Epithelial cell of proximal tubule (primary cell): ENCODE measurements around the gene CACUL1. TPM values are rescaled to one million over a fixed set of nuclear protein-coding genes. Genes with fewer than 3 reads are reported as not detected.

Experiments
- DNase-seq: peaks from one replicate; pipeline ENCODE4 v3.0.0-alpha.2; 2011; ENCODE audit warnings: low read depth
- H3K4me3 ChIP-seq: 2 replicates; pipeline ENCODE4 v1.5.1; 2011; ENCODE audit warnings: low read depth, mild to moderate bottlenecking, low read length
- CTCF ChIP-seq: conservative IDR thresholded peaks from 2 replicates; pipeline ENCODE4 v1.5.1; 2012; ENCODE audit warnings: low read depth, mild to moderate bottlenecking, low read length
- total RNA-seq: library from RNA; depleted of rRNA; stranded (reverse); fragments of >200 nt; gene quantifications from 2 replicates; pipeline ENCODE4 v1.2.3, GENCODE V29; 2015

Gene CACUL1
- total RNA-seq, 1 donor from 2014 or later = 23.2 TPM

- TF ChIP-seq CTCF = no peak
- DNase-seq = no peak
- H3K4me3 ChIP-seq = no peak overlapping the region
These were observed 65.5 kb downstream of the CACUL1 start for GRCh38 chr10:118689070-118689858.

GRCh38 chr10:118687472-118687871 lies 67.3 kb downstream of the CACUL1 start:
- no peak for DNase-seq
- no peak overlapping the region for H3K4me3 ChIP-seq
- no peak for TF ChIP-seq CTCF

- H3K4me3 ChIP-seq = no peak overlapping the region
- DNase-seq = no peak
- no peak for TF ChIP-seq CTCF
These were observed 72.2 kb downstream of the CACUL1 start for GRCh38 chr10:118682533-118682932.

- DNase-seq = no peak
- H3K4me3 ChIP-seq = no peak overlapping the region
- TF ChIP-seq CTCF = no peak
These were observed 74.6 kb downstream of the CACUL1 start for GRCh38 chr10:118680197-118680596.

GRCh38 chr10:118674226-118674919 lies 80.4 kb downstream of the CACUL1 start:
- H3K4me3 ChIP-seq = no peak overlapping the region
- no peak for TF ChIP-seq CTCF
- DNase-seq = no peak

- H3K4me3 ChIP-seq = no peak overlapping the region
- DNase-seq = no peak
- no peak for TF ChIP-seq CTCF
These were observed 81.7 kb downstream of the CACUL1 start for GRCh38 chr10:118672766-118673715.
